Liver (tissue), 3 donors: ENCODE results near the gene SERPINA6.
A peak's percentile ranks its signal among the peaks of the same experiment; 100 is the strongest.

Source experiments
- HNF4G ChIP-seq: IDR thresholded peaks from 2 replicates; pipeline ENCODE4 v1.6.1; 2016; ENCODE audit warnings: antibody characterized with exemption
- JUND ChIP-seq, 2 donors: IDR thresholded peaks; 2 replicates each; pipeline ENCODE4 v1.6.1; 2016; ENCODE audit warnings: antibody characterized with exemption in 2 of 2
- RAD21 ChIP-seq, 2 donors: IDR thresholded peaks; 2 replicates each; pipeline ENCODE4 v1.6.1; 2016; ENCODE audit warnings: antibody characterized with exemption in 2 of 2, mild to moderate bottlenecking in 2 of 2
- RXRA ChIP-seq, 2 donors: IDR thresholded peaks; 2 replicates each; pipeline ENCODE4 v1.6.1; 2017 to 2018; ENCODE audit warnings: antibody characterized with exemption in 2 of 2, mild to moderate bottlenecking in 1 of 2
- SP1 ChIP-seq: IDR thresholded peaks from 2 replicates; pipeline ENCODE4 v1.6.1; 2018; ENCODE audit warnings: antibody characterized with exemption, mild to moderate bottlenecking
- YY1 ChIP-seq: IDR thresholded peaks from 2 replicates; pipeline ENCODE4 v1.6.1; 2016; ENCODE audit warnings: antibody characterized with exemption, mild to moderate bottlenecking
- TF ChIP-seq, protein P1 (sequence below): fragments of 150-350 bp; IDR thresholded peaks from 2 replicates; pipeline ENCODE4 v1.5.1; 2017; ENCODE audit warnings: improper control_type of control experiment, low read depth, low read length; ENCODE audit not compliant: missing input control
- TF ChIP-seq, protein P2 (sequence below): IDR thresholded peaks from 2 replicates; pipeline ENCODE4 v1.6.1; 2016; ENCODE audit warnings: antibody characterized with exemption, mild to moderate bottlenecking
- TF ChIP-seq, protein P3 (sequence below): IDR thresholded peaks from 2 replicates; pipeline ENCODE4 v1.6.1; 2016; ENCODE audit warnings: antibody characterized with exemption
- TF ChIP-seq, protein P4 (sequence below): IDR thresholded peaks from 2 replicates; pipeline ENCODE4 v1.6.1; 2016; ENCODE audit warnings: antibody characterized with exemption
- TF ChIP-seq, protein P5 (sequence below): IDR thresholded peaks from 2 replicates; pipeline ENCODE4 v1.6.1; 2016; ENCODE audit warnings: antibody characterized with exemption
- donor health status: healthy.
- donor health status: healthy.

DNA sequence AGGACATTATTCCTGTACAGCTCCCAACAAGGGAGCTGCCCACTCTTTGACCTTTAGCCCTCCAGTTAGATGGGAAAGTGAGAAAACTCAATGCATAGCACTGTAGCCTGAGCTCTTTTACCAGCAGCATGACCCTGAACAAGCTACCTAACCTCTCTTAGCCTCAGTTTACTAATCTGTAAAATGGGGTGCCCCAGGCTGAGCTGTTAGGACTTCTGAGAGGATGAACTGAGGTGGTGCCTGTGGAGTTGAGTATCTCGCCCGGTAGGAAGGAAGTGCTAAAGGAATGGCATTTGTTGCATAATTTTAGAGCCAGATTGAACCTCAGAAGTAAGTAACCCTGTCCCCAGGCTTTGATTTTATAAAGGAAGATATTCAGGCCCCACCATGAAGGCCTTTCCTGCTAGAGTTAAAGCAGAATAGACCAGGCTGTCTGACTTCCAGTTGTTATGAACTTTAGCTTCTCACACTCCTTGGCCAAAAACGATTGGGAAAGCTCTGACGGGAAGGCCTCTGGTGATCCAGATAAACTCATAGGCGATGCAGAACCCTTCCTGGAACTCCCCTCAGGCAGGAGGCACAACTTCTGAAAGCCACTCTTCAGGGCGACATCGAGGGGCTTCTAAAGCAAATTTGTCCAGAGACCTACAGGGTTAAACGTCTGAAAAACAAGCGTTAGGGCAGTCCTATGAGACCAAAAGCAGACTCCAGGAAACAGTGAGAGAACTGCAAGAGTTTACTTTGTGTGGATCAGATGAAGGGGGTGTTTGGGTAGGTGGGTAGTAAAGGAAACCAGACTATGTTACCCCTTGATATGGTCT is 27.6 kb downstream of the SERPINA6 start:
- TF ChIP-seq, protein P1, sequence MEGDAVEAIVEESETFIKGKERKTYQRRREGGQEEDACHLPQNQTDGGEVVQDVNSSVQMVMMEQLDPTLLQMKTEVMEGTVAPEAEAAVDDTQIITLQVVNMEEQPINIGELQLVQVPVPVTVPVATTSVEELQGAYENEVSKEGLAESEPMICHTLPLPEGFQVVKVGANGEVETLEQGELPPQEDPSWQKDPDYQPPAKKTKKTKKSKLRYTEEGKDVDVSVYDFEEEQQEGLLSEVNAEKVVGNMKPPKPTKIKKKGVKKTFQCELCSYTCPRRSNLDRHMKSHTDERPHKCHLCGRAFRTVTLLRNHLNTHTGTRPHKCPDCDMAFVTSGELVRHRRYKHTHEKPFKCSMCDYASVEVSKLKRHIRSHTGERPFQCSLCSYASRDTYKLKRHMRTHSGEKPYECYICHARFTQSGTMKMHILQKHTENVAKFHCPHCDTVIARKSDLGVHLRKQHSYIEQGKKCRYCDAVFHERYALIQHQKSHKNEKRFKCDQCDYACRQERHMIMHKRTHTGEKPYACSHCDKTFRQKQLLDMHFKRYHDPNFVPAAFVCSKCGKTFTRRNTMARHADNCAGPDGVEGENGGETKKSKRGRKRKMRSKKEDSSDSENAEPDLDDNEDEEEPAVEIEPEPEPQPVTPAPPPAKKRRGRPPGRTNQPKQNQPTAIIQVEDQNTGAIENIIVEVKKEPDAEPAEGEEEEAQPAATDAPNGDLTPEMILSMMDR = no peak
- TF ChIP-seq RAD21 (IDR thresholded peaks at IDR 0.05) (peak; percentile 15 to 49), JUND (IDR thresholded peaks at IDR 0.05) (peak in 1 of 2 donors; percentile 52), HNF4G (peak; percentile 75), YY1 (peak; percentile 53), RXRA (IDR thresholded peaks at IDR 0.05) (peak; percentile 82 to 83), SP1 (peak; percentile 85)
- TF ChIP-seq, protein P2, sequence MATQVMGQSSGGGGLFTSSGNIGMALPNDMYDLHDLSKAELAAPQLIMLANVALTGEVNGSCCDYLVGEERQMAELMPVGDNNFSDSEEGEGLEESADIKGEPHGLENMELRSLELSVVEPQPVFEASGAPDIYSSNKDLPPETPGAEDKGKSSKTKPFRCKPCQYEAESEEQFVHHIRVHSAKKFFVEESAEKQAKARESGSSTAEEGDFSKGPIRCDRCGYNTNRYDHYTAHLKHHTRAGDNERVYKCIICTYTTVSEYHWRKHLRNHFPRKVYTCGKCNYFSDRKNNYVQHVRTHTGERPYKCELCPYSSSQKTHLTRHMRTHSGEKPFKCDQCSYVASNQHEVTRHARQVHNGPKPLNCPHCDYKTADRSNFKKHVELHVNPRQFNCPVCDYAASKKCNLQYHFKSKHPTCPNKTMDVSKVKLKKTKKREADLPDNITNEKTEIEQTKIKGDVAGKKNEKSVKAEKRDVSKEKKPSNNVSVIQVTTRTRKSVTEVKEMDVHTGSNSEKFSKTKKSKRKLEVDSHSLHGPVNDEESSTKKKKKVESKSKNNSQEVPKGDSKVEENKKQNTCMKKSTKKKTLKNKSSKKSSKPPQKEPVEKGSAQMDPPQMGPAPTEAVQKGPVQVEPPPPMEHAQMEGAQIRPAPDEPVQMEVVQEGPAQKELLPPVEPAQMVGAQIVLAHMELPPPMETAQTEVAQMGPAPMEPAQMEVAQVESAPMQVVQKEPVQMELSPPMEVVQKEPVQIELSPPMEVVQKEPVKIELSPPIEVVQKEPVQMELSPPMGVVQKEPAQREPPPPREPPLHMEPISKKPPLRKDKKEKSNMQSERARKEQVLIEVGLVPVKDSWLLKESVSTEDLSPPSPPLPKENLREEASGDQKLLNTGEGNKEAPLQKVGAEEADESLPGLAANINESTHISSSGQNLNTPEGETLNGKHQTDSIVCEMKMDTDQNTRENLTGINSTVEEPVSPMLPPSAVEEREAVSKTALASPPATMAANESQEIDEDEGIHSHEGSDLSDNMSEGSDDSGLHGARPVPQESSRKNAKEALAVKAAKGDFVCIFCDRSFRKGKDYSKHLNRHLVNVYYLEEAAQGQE = peak; percentile 75
- TF ChIP-seq, protein P3, sequence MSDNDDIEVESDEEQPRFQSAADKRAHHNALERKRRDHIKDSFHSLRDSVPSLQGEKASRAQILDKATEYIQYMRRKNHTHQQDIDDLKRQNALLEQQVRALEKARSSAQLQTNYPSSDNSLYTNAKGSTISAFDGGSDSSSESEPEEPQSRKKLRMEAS = peak; percentile 53
- TF ChIP-seq, protein P4, sequence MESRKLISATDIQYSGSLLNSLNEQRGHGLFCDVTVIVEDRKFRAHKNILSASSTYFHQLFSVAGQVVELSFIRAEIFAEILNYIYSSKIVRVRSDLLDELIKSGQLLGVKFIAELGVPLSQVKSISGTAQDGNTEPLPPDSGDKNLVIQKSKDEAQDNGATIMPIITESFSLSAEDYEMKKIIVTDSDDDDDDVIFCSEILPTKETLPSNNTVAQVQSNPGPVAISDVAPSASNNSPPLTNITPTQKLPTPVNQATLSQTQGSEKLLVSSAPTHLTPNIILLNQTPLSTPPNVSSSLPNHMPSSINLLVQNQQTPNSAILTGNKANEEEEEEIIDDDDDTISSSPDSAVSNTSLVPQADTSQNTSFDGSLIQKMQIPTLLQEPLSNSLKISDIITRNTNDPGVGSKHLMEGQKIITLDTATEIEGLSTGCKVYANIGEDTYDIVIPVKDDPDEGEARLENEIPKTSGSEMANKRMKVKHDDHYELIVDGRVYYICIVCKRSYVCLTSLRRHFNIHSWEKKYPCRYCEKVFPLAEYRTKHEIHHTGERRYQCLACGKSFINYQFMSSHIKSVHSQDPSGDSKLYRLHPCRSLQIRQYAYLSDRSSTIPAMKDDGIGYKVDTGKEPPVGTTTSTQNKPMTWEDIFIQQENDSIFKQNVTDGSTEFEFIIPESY = no peak
- TF ChIP-seq, protein P5, sequence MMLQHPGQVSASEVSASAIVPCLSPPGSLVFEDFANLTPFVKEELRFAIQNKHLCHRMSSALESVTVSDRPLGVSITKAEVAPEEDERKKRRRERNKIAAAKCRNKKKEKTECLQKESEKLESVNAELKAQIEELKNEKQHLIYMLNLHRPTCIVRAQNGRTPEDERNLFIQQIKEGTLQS = no peak
